ENCODE results near the gene RPUSD4.

GRCh38 chr11:126192361-126192760 lies 19.1 kb downstream of the RPUSD4 start:
- TF ChIP-seq CTCF (IDR thresholded peaks at IDR 0.05 in 4 of 5, conservative IDR thresholded peaks at IDR 0.05 in 1 of 5) (no peak), POLR2A (IDR thresholded peaks at IDR 0.05) (no peak)

All from gastrocnemius medialis (tissue), 4 donors.